Amygdala (tissue), 56 donors: ENCODE measurements around the gene PCDH15.

Experiments
- DNase-seq, 56 donors: peaks; one replicate each; lab custom pipeline; 2025; lab: John Stamatoyannopoulos, UW

PCDH15 gene

DNA sequence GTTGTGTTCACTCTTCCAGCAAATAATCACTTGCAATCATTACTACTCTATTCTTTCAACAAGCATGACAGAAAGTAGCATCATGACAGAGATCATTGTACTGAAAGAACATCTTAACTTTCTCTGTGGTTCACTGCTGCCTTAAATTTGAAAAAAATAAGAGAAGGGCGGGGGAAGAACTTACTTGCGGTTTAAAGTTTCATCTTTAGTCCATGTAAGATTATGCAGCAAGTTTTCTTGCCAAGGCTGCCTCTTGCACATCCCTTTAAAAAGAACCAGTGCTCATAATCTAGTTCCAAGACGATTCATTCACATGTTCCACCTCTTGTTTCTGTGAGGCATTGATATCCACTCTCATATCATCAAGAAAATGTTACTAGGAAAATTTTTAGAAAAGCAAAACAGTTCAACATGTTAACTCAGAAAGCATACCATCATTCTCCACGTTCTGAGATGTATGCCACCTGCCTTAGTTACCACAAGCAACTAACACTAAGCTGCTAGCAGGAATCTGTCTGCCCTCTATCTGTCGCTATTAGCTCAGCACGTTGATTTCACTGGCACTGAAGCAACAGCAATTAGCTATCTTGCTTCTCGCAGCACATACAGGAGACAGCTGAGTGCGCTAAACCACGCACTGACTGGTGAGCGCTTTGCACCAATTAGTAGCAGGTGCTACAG, at the start of gene PCDH15:
Gene PCDH15, minus strand, starts transcription at position 491 of the 681 bp plus-strand sequence. CDS start 136,969 bp downstream, outside the sequence.
- peak in 46 of 56 donors; percentile 2 to 72 (median 22) for DNase-seq

DNA sequence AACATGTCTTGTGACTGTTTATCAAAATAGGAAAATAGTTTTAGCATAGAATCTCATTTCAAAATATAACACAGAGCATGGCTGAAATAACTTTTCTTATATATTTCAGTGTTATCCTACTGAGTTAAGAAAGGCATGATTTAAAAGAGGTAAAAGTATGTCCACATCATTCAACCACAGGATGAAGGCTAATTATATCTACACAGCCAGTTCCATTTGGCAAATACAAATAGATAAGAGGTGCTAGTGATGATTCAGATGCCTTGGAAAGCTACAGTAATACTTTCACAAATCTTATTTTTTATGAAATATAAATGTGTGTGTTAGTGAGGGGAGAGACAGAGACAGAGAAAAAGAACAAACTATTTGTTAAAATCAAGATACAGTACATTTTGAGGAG, 42.9 kb upstream of the PCDH15 start:
- DNase-seq: no peak

DNA sequence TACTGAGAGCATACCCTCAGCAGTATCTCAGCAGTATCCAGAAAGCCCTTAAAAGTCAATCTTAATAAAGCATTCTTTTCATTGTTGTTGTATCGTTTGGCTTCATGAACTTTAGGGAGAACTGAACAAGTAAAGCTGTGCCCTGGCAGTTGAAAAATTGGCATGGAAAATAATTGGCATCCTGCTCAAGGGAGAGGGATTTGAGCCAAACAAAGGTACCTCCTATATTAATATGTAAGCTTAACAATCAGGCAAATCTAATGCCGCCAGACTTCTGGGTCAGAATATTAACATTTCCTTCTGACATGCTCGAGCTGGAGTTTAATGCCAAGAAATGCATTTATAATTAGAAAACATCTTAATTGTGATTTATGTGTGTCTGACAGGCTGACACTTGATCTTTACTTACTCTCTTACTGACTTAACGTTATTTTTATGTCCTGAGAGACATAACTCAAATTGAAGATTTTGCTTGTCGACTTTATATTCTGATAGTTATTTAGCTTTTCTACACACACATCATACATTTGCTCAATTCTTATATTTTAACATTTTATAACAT, 42.1 kb upstream of the PCDH15 start:
- DNase-seq: no peak

DNA sequence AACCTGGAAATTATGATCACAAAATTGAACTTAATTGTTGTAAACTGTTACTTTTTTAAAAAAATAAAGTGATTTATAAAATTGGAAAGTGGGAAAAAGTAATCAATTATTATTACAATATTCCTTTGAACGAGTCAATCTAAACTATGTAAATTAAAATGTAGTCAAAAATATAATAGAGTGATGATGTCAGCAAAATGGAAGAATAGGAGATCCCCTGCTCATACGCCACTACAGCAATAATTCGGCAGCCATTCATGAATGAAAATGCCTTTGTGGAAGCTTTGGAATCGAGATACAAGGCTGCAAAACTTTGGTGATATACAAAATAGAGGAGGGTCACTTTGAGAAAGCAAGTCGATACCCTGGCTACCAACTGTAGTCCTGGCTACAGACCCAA, 36.4 kb upstream of the PCDH15 start:
- DNase-seq: no peak

DNA sequence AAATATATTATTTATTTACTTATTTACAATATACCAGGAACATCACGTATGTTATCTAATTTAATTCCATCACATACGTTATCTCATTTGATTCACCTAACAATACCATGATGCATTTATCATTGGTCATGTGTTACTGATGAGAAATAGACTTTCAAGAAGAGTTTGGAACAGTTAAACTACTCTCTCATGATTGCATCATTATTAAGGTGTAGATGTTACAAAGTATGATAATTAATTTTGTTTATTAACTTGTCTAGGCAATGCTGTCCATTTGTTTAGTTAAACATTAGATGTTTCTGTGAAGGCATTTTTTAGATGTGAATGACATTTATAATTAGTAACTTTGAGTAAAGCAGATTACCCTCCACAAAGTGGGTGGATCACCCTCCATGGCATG, 32.0 kb upstream of the PCDH15 start:
- no peak for DNase-seq

DNA sequence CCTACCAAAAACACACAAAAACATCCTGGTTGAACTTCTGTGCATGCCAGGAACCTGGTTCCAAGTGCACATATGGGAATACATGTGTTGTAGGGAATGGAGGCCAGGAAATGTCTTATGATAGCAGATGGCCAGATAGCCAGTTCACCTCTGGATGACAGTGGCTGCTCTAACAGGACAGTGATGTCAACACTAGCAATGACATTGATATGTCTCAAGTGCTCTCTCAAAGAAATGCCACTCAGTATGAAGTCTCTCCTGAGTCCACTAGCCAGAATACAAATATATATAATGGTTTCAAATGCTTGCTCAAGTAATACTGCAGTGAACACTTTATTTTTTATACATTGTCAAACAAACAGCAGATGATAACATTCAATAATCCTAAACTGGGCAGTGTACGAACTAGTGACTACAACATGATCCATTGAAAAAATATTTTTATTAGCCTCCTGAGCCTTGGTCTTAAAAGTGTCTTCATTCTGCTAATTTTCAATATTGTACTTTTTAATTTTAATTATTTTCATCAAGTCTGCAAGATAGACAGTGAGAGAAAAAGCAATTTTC, 26.0 kb upstream of the PCDH15 start:
- DNase-seq: no peak

DNA sequence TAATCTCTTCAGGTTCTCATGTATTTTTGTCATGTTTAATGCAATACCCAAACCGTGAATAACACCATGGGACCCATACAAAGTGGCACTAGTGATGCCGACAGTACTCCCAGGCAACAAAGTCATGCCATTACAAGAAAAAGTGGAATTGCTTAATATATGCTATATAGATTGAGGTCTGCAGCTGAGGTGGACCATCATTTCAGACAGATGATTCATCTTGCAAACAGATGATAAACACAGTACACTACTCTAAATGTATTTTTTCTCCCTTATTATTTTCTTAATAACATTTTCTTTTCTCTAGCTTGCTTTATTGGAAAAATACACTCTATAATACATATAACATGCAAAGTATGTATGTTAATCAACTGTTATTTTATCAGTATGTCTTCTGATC, 14.6 kb upstream of the PCDH15 start:
- no peak for DNase-seq

DNA sequence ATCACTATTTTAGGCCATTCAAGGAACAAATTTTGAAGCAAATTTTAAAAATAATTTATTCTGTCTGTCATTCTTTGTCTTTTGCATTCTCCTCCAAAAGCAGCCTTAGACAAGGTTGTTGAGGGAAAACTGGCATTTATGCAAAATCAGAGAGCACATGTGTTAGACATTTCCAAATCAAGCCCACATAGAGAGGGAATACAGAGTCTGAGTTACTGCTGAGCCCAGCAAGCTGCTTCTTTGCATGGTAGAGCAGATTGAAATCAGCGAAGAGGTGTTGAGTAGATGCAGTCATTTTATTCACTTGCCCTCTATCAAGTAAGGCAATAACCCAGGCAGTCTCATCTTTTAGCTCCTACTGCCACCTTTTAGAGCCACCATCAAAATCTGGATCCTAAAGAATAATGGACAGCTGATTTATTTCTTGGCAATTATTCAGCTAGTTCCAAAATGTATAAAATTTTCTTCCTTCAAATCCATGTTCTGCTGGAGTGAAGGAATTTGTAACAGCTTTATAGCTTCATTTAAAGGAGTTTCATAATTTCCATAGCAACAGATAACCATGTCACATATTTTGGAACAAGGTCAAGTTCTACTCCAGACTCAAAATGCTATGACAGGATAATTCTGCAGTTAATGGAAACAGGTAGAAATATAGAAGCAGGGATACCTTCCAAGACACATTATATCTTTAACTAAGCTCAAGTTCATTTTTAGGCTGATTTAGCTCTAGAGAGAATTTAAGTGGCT, 7.3 kb upstream of the PCDH15 start:
- no peak for DNase-seq

DNA sequence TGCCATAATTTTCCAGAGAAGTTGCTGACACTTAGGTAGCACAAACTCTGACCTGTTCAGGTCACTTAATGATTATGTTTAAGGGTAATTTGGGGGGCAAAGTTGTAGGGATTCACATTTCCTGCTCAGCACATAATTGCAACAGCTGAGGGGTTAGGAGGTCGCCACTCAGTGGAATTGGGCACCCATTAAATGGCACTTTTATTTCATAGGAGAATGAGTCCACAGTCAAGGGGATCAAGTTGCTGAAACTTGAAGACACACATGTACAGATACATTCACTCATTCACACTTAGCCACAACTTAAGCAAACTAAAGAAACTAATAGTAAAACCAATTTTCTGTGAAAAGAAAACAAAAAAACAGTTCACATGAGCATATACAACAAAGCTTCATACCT, 1.5 kb downstream of the PCDH15 start:
- no peak for DNase-seq

DNA sequence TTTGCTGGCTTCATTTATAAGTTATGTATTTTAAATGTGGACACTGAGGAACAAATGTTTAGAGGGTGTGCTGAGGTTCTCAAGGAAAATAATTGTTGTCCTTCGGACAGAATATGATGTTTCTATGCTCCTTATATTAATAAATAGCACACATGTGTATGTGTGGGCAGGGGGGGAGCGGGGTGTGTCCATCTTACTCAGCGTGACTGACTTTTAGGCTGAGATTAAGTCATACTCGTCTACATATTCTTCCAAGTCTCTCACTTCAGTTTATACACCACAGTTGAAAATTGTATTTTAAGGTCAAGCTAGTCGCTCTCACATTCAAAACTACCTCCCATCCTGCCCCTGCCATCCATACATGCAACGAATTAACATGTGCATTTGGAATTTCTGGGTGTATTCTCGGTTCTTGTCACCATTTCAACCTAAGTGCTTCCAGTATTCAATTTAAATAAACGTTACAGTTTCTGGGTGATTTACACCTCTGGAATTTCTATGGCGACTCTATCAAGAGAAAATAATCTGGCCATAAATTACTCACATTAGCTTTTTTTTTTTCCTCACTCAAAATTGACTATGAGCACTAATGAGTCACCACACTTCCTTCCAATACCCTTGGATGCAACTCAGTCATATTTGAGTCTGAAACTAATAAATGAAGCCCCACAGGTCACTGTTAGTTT, 3.3 kb downstream of the PCDH15 start:
- DNase-seq: no peak

DNA sequence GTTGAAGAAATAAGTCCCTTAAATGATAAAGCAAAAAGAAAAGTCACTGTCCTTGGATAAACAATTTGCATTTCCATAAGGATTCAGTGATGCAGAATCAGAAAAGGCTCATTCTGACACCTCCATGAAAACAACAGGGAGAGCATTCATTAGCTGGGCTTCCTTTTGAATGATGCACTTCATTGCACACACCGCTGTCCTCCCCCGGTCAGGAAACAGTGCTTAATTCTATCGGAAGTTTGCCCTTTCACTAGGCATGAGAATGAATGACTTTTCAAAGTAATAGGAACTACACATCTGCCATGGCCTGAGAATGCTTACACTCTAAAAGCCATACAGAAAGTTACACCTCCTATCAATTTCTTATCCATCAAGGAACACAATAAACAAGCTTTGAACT, 4.2 kb downstream of the PCDH15 start:
- DNase-seq: no peak

DNA sequence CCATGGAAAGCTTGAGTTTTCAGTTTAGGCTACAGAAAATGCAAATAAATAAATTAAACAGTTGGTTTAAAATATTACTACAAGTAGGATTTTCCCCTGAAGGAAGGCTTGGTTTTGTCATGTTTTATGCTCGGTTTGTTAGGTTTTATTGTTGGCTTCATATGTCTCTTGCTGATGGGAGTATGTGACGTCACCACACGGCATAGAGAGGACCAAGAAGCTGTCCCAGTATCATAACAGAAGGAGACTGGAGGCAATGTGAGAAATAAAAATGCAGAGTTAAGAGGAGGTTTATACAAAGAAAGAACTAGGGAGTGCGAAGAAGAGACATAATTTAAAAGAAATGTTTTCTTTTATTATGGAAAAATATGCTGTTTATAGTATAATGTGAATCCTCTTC, 24.4 kb downstream of the PCDH15 start:
- DNase-seq: no peak

DNA sequence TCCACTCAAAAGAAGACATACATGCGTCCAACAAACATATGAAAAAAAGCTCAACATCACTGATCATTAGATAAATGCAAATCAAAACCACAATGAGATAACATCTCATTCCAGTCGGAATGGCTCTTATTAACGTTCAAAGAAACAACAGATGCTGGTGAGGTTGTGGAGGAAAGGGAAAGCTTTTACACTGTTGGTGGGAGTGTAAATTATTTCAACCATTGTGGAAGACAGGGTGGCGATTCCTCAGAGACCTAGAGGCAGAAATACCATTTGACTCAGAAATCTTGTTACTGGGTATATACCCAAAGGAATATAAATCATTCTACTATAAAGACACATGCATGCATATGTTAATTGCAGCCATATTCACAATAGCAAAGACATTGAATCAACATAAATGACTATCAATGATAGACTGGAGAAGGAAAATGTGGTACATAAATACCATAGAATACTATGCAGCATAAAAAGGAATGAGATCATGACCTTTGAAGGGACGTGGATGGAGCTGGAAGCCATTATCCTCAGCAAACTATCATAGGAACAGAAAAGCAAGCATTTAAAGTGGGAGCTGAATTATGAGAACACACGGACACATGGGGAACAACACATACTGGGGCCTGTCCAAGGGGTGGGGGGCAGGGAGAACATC, 28.4 kb downstream of the PCDH15 start:
- DNase-seq: no peak

DNA sequence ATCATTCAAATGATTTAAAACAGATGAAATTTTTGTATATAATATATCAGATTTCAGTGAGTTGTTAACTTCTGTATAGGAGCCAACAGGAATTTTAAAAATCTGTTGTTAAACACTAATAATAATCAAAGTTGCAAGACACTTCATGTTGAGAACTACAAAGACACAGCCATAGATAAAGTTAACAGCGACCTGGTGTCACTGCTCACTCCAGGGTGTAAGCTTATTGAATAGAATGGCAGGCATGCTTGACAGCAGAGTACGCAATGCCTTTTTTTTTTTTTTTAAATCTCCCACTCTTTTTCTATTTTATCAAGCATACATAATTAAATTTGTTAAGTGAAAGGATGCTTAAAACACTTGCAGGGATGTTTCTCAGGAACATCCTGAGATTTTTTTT, 32.0 kb downstream of the PCDH15 start:
- no peak for DNase-seq

DNA sequence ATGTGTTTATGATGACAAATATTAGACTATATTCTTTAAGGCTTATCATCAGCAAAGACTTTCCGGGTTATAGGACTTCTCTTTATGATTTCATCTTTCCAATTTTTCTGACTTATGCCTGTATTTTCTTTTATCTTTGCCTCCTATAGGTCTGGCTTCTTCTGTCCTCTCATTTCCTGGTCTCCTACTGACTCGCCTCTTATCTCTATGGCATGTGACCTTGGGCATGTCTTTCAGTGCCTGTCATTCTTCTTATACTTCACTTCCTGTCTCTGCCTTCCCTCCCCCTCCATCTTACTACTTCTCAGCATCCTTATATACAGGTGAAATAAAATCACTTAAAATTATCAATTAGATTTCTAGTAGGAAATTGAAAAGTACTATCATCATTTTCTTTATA, 42.2 kb downstream of the PCDH15 start:
- no peak for DNase-seq

DNA sequence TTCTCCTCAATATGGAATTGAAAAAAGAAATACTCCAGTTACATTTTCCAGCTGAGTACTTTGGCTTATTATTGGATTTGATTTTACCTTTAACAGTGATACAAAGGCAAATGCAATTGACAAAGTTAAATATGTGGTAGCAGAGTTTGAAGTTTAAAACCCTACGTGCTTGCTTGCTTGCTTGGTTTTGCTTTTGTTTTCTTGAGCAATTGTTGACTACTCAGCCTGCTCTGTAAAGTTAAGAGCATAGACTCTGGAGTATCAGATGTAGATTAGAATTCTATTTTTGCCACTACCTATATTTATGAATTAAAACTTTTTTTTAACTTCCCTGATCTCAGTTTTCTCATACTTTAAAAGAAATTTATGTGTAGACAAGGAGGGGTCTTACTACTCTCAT, 51.4 kb downstream of the PCDH15 start:
- no peak for DNase-seq

DNA sequence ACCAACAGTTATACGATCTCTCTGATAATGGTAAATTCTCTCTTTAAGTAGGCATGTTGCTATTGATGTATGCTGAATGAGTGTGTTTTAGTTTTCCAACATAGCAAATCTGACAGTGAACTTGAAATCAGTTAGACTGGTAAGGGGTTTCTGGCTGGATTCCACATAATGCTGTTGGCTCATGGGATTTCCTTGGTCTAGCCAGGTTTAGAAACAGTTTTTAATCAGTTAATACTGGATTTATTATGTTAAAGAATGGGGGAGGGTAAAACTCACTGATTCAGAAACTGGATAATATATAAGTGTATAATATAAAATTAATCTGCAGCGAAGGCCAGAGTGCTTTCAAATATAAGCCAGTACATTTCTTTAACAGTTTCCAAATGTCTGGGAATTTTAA, 55.6 kb downstream of the PCDH15 start:
- DNase-seq: no peak

DNA sequence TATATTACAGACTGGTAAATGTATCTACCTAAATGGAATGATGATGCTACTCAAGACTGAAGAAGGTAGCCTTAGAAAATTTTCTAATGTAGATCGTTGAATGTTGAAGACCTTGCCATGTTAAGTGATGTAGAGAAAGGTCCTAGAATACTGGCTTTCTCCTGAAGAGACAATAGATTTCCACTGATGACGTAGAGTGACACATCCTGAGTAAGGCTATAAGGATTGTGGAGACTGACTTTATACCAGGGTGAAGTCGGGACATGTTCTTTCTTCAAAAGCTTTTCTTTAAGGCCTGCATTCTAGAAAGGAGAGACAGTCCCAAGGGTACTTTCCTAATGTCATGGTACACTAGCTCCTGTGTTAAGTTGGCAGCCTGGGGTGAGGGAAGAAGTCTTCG, 58.6 kb downstream of the PCDH15 start:
- DNase-seq: no peak

DNA sequence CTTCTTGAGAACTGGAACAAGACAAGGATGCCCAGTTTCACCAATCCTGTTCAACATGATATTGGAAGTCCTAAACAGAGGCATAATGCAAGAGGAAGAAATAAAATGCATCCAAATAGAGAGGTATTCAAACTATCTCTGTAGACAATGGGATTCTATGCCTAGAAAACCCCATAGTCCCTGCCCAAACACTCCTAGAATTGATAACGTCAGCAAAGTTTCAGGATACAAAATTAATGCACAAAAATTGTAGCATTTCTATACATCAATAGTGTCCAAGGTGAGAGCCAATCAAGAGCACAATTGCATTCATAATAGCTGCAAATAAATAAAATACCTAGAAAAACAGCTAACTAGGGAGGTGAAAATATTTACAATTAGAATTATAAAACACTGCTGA, 72.5 kb downstream of the PCDH15 start:
- DNase-seq: no peak

DNA sequence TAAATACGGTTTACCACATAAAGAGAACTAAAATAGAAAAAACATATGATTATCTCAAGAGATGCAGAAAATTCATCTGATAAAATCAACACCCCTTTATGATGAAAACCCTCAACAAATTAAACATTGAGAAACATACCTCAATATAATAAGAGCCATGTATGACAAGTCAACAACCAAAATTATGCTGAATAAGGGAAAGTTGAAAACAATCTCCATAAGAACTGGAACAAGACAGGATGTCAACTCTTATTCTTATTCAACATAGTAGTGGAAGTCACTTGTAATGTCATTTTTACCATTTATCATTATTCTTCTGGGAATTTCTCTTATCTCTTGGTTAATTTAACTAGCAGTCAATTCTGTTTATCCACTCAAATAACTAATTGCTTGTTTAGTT, 79.0 kb downstream of the PCDH15 start:
- DNase-seq: no peak

DNA sequence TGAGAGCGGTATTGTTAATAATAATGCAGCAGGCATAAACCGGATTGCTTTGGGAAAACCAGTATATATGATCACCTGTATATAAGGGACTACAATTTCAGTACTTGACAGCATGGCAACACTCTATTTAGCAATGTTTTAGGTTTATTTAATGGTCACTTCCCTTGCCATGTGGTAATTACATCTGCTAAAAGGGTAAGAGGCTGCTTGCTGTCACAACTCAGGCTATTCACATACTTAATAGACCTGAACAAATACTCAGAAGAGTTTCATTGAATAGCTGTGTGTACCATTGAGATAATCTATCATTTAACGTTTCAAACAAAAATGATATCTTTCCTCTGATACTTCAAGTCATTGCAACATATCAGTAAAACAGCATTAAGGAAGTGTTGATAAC, 90.1 kb downstream of the PCDH15 start:
- no peak for DNase-seq
